BLaER1 treated with 17β-estradiol and CSF1 and Interleukin-3, amounts not matched to agents 10 nM and 100 nM (cell line): ENCODE results near the gene CKS1B.

Experiments used
- H3K27ac ChIP-seq, 11 experiments: shearing (Covaris generic); formaldehyde crosslinking; 2 replicates each; pipeline ENCODE4 v1.8.1; 2022
- H3K27me3 ChIP-seq, 11 experiments: shearing (Covaris generic); formaldehyde crosslinking; 2 replicates each; pipeline ENCODE4 v1.8.1; 2022
- H3K36me3 ChIP-seq, 11 experiments: shearing (Covaris generic); formaldehyde crosslinking; 2 replicates each; pipeline ENCODE4 v1.8.1; 2022
- H3K4me1 ChIP-seq, 10 experiments: shearing (Covaris generic); formaldehyde crosslinking; 2 replicates each; pipeline ENCODE4 v1.8.1; 2022
- H3K4me2 ChIP-seq, 11 experiments: shearing (Covaris generic); formaldehyde crosslinking; 2 replicates each; pipeline ENCODE4 v1.8.1; 2022
- H3K4me3 ChIP-seq, 10 experiments: shearing (Covaris generic); formaldehyde crosslinking; 2 replicates each; pipeline ENCODE4 v1.8.1; 2022
- H3K9ac ChIP-seq, 11 experiments: shearing (Covaris generic); formaldehyde crosslinking; 2 replicates each; pipeline ENCODE4 v1.8.1; 2022
- H3K9me3 ChIP-seq, 11 experiments: shearing (Covaris generic); formaldehyde crosslinking; replicated peaks in 1 of 11; 2 replicates each; pipeline ENCODE4 v1.8.1; 2022
- H4K20me1 ChIP-seq, 11 experiments: shearing (Covaris generic); formaldehyde crosslinking; 2 replicates each; pipeline ENCODE4 v1.8.1; 2022
- Cebpa-rat ChIP-seq, 11 experiments: shearing (Covaris generic); IDR thresholded peaks; 2 replicates each; pipeline ENCODE4 v1.8.1; 2022

CKS1B gene

GRCh38 chr1:155026588-155026987 lies 52.1 kb downstream of the CKS1B start:
- Histone ChIP-seq H3K4me2 (no peak overlapping the region), H3K4me1 (peaks cover 11 to 26% (median 16%) of the 10 kb centered on the region in 10 experiments; a peak in 19 of 20 replicates), H3K4me3 (no peak overlapping the region), H3K9ac (no peak overlapping the region), H3K27me3 (no peaks in the 10 kb centered on the region), H3K27ac (no peak overlapping the region), H4K20me1 (peaks cover 0 to 5% (median 0%) of the 10 kb centered on the region in 11 experiments; a peak in 2 of 22 replicates), H3K9me3 (no peaks in the 10 kb centered on the region), H3K36me3 (no peaks in the 10 kb centered on the region)
- TF ChIP-seq Cebpa-rat (IDR thresholded peaks at IDR 0.05) = no peak
